Fibroblast of skin of right quadriceps (primary cell): Measurements from ENCODE around the gene SMYD2.

ENCODE experiments used
- DNase-seq: peaks from one replicate; pipeline ENCODE4 v3.0.0-alpha.2; 2013

SMYD2 gene, protein sequence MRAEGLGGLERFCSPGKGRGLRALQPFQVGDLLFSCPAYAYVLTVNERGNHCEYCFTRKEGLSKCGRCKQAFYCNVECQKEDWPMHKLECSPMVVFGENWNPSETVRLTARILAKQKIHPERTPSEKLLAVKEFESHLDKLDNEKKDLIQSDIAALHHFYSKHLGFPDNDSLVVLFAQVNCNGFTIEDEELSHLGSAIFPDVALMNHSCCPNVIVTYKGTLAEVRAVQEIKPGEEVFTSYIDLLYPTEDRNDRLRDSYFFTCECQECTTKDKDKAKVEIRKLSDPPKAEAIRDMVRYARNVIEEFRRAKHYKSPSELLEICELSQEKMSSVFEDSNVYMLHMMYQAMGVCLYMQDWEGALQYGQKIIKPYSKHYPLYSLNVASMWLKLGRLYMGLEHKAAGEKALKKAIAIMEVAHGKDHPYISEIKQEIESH

DNA sequence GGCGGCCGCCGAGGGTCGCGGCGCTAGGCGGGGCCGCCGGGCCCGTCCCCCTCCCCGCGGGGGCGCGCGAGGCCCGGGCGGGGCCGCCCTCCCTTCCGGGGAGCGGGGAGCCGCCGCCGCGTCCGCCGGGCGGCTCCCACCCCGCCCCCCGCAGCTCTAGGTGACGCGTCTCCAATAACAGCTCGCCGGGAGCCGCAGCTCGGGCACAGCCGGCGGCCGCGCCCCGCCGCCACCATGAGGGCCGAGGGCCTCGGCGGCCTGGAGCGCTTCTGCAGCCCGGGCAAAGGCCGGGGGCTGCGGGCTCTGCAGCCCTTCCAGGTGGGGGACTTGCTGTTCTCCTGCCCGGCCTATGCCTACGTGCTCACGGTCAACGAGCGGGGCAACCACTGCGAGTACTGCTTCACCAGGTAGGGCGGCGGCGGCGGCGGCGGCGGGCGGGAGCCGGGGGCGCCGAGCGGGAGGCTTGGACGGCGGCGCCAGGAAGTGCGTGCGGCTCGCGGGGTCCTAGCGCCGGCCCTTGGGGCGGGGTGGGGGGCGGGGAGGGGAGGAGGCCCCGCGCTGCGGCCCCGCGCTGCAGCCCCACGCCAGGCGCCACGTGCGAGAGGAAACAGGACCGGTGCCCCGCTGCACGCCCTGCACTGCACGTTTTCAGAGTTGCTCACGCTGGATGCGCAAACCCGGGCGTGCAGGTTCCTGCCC lies at the start of gene SMYD2:
TSS of gene SMYD2 (plus strand) at position 139 of the 699 bp plus-strand sequence. CDS start at position 235, 96 bp downstream.
- peak; percentile 60 for DNase-seq

DNA sequence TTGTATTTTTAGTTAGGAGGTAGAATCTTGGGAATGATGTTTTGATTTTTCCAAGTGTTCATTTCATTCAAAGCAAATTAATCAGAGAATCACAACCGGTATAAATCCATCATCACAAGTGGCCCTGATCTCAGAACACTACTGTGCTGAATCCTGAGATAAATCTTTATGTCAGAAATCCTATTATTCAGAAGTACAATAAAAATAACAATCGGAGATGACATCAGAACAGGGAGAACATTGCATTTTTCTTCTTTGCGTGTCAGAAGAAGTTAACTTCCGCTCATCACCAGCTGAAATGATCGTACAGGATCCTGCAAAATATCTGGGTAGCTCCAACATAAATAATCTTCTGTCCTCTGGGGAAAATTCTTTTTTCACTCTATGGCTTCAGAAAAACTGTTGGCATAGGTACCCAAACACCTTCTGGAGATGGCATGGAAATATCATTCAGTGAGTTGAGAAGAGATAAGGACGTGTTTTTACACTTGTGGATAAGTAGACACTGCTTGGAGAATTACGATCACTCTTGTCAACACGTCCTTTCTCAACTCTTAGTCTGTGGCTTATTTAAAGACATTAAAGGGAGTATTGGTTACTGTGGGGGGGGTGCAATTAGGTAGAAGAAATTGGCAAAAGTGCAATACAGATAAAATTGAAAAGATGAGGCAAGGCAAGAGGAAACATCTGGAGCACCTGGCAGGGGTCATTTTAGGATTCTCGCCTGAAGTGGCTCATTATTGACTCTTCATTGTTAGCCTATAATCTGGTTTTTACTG lies 46.9 kb upstream of the SMYD2 start:
- no peak for DNase-seq

DNA sequence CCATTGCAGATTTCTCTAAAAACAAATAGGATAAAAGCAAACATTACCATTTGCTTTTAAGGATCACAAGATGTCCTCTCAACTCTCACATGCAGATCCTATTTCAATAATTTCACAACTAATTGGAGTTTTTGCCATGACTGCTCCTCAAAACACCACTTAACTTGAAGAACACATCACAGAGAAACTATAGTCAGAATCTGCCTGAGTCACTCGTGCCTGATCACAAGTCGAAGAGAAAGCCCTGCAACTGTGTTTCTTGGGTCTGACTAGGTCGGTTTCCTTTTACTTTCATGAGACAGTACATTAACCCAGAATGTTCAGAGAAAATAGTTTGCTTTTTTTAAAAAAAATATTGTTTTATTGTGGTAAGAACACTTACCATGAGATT lies 46.3 kb upstream of the SMYD2 start:
- DNase-seq, result no peak

GRCh38 chr1:214236477-214236876 lies 44.5 kb upstream of the SMYD2 start:
- DNase-seq, result no peak

- DNase-seq, result no peak
Observed at GRCh38 chr1:214241060-214241459, 39.9 kb upstream of the SMYD2 start.

GRCh38 chr1:214244252-214244651 lies 36.7 kb upstream of the SMYD2 start:
- DNase-seq, result no peak

- no peak for DNase-seq
Observed at GRCh38 chr1:214244841-214245240, 36.1 kb upstream of the SMYD2 start.

- DNase-seq, result no peak
Observed at GRCh38 chr1:214247501-214248041, 33.4 kb upstream of the SMYD2 start.

- peak; percentile 35 for DNase-seq
Observed at GRCh38 chr1:214248311-214249085, 32.5 kb upstream of the SMYD2 start.

GRCh38 chr1:214249651-214250050 lies 31.3 kb upstream of the SMYD2 start:
- no peak for DNase-seq

GRCh38 chr1:214251354-214251753 lies 29.6 kb upstream of the SMYD2 start:
- DNase-seq, result no peak

GRCh38 chr1:214255509-214255908 lies 25.4 kb upstream of the SMYD2 start:
- DNase-seq, result no peak

DNA sequence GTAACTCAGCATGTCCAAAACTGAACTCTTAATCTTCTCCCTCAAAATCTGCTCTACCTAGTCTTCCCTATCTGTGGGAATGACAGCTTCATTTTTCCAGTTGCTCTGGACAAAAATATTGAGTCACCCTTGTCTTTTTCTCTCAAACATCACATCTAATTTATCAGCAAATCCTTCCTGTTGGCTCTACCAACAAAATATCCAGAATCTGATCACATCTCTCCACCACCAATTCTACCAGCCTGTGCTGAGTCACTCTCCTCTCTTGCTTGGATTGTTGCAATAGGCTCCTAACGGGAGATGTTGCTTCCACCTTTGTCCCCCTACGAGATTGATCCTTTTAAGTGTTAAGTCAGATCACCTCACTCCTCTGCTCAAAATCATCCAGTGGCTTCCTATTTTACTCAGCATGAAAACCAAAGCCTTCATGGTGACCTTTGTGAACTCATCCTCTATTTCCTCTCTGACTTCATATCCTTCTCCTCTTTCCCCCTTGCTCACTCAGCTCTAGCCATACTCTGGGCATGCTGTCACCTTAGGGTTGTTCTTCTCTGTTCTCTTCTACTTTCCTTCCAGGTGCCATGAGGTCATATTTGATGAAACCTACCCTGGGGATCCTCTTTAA lies 21.5 kb upstream of the SMYD2 start:
- DNase-seq, result peak; percentile 36

- DNase-seq, result no peak
Observed at GRCh38 chr1:214260561-214261205, 20.3 kb upstream of the SMYD2 start.

DNA sequence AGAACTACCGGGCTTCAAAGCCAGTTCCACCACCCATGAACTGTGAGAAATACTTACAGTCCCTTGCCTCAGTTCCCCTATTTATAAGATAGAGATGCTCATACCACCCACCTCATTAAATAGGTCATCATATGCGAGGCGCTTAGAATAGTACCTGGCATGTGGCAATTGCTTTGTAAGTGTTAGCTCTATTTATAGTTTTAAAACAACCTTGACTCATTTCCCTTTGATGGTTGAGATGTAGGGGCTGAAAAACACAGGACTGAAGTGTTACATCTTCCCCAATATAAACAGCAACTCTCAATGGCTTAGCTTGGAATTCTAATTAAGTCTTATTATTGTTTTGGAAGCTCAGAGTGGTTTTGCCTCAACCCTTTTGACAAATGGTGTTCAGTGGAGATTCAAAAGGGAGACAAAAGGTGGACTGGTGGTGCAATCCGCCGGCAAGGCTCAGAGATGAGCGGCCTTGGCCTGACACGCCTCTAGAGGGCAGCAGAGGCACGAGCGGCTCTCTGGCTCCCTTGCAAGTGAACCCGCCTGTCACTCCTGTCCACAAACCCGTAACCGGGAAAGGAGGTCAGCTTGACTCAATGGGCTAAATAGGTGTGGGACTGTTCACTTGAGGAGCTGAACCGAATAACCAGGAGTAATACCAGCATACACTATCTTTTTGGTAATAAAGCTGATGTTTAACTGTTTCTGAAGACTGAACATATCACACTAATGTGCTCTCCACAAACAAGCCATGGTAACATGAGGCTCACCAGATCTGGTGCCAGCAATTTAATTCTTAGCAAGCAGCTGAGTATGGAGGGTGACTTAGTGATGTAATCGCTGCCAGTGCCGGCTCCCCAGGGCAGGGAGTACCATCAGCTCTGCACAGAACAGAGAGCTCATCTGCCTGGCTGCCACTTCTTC lies 19.5 kb upstream of the SMYD2 start:
- DNase-seq, result peak; percentile 63

DNA sequence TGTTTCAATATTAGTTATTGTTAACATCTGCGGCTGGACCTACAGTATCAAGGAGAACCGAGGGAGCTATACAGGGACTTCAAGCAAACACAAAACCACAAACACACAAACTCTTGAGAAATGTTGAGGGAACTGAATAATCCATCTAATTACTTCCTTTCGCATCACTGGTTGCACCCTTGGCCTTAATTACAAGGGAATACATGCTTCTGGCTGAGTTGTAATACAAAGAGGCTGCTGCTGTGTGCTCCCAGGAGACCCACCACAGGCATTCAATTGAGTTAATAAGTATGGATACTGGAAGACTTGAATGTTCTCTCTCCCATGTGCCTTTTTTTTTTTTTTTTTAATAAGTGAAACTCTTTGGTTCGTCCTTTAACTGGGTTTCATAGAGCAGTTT lies 16.8 kb upstream of the SMYD2 start:
- DNase-seq, result peak; percentile 74

DNA sequence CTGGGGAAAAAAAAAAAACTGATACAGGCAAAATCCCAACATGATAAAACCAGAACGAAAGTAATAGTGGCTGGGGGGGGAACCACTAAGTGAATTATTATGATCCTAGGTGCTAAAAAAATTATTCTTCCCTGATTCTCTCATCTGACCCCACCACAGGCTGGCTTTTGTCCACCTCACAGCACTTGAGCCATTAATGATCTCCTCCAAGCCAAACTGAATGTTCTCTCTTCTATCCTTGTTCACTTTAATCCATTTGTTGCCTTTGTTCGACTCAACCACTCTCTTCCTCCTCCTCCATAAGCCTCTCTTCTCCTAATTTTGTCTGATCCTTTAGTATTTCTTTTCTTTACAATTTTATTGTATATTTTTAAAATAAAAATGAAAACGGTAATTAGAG lies 16.0 kb upstream of the SMYD2 start:
- no peak for DNase-seq

DNA sequence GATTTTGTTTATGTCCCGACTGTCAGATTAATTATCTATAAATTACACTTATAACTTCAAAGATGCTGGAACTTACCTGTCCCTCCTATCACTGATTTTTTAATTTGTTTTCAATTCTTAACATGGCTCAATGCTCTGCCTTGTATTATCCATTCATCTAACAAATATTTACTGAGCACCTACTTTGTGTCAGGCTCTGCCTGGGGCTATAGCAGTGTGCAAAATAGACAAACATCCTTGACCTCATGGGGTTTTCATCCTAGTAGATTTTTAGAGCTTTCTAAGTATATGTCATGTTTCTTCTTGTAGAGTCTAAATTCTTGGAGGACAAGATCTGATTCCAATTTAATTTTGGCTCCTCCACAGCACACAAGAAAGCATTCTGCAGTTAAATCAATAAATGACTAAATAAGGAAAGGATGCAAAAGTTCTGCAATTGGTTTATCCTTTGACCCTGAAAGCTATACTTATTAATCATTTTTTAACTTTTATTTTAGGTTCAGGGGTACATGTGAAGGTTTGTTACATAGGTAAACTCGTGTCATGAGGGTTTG lies 10.8 kb upstream of the SMYD2 start:
- DNase-seq, result peak; percentile 61

DNA sequence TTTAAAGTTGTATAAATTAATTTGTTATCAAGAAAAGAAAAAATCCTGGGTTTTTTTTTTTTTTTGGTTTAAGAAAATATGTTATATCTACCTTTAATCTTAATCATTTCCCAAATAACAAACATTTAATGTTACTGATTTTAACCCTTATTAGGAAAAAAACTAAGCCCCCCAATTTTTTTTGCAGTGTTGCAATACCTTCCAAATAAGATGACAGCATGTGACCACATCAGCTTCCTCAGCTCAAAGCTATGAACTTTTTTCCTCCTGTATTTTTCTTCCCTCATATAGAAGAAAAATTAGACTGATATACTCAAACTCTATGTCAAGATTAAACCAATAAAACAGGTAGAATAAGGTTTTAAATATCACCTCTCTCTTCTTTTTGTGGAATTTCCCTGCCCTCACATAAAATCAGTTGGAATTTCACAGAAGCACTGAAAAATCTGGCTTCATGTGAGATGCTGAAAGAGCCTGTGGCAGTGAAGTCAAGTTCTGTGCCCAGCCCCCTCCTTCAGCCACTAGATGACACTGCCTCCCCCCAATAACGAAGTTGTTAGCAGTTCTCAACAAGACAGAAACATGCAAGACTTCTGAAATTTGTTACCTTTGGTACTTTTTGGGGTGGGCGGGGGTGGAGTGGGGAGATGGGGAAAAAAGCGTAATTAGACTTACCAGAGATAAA lies 9.6 kb upstream of the SMYD2 start:
- DNase-seq, result no peak
